Measurements from ENCODE around the gene PRDX5. TPM values are rescaled to one million over a fixed set of nuclear protein-coding genes. Genes with fewer than 3 reads are reported as not detected.

PRDX5 gene
- total and polyA plus RNA-seq, 10 of the 15 experiments (the other 5 are each of a cell fraction or from before 2014, with no cell fraction given): 95.7 to 406 (median 240) TPM

DNA sequence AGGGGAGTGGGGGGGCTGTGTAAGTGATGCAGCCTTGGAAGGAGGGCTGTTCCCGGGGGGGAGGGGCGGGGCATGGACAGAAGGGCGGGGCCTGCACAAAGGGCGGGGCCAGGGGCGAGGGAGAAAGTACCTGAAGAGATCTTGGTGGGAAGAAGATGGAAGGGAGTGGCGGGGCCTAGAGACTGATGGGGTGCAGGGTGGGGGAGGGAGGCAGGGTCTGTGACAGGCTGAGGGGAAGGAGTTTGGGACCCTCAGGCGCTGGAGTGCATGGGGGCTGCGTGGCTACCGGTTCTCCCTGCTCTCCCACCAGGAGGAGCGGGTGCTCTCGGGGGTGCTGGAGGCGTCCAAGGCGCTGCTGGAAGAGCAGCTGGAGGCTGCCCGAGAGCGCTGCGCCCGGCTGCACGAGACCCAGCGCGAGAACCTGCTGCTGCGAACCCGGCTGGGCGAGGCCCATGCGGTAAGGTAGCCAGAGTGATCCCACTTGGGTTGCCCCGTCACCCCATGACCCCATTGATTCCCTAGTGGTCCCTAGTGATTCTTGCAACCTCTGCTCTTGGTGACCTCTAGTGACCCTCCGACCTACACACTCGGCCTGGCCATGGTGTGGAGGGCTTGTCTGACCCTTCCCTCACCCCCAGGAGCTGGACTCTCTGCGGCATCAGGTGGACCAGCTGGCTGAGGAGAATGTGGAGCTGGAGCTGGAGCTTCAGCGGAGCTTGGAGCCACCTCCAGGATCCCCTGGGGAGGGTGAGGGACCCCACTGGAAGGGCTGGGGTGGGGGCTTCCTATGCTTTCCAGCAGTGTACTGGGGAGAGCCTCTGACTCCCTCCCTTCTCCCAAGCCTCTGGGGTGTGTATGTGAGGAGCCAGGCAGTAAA, 25.2 kb downstream of the PRDX5 start:
- SMC1A ChIA-PET (ENCODE audit: uncharacterized antibody, unreplicated experiment): interaction anchor here (0.6 to 3.9 kb wide), 6 partner anchors 10 to 38 kb away, joined by 3 to 28 read pairs (median 3); partner anchors contain the start of genes PRDX5 and TRMT112
- no TSS peak for BruUV-seq (replicated peaks)
- Histone ChIP-seq H3K4me3 (no peak overlapping the region), H4K20me1 (ENCODE audit: control insufficient read depth, insufficient read depth) (no peaks in the 10 kb centered on the region; the same call in 1 of the 2 replicates), H3K4me1 (ENCODE audit: control insufficient read depth, insufficient read depth, low read length) (peaks cover 24% of the 10 kb centered on the region), H3K27me3 (replicated peaks in 1 of 2; ENCODE audit: control insufficient read depth in 2 of 2, insufficient read depth in 2 of 2, low read length in 1 of 2) (no peaks in the 10 kb centered on the region), H3K9ac (ENCODE audit: control insufficient read depth, insufficient read depth, low read length) (no peak overlapping the region), H3K36me3 (ENCODE audit: control insufficient read depth in 2 of 2, insufficient read depth in 2 of 2, low read length in 1 of 2) (peaks cover 8 to 13% of the 10 kb centered on the region in 2 experiments; a peak in 3 of 4 replicates), H3K27ac (ENCODE audit: control insufficient read depth, insufficient read depth) (no peak overlapping the region), H3K79me2 (ENCODE audit: control insufficient read depth, insufficient read depth, low read length) (peaks cover 24% of the 10 kb centered on the region), H3K9me3 (replicated peaks; ENCODE audit: control insufficient read depth, insufficient read depth, low read length) (no peaks in the 10 kb centered on the region), H3K4me2 (ENCODE audit: control insufficient read depth, insufficient read depth) (no peak overlapping the region), H2AFZ (ENCODE audit: control insufficient read depth, low read depth, low read length) (no peak overlapping the region)
- intact Hi-C loops (cut with micrococcal nuclease; ENCODE audit: unreplicated experiment) (no loop called here), in situ Hi-C loops (cut with MboI) (no loop called here)
- DNase-seq (ENCODE audit: low read depth, low spot score) (no peak), ATAC-seq (peak; percentile 5), FAIRE-seq (no peak)
- CTCF ChIA-PET: interaction anchor here (0.6 to 14.7 kb wide), 8 partner anchors 12 to 107 kb away, joined by 3 to 228 read pairs (median 4); partner anchors contain the start of genes ESRRA, PRDX5 and TRMT112
- RAD21 ChIA-PET (ENCODE audit: unreplicated experiment): interaction anchor here (0.9 to 3.9 kb wide), 5 partner anchors 11 to 71 kb away, joined by 3 to 53 read pairs (median 6); partner anchors contain the start of genes PRDX5 and TRMT112
- 96% methylated on average over 17 of the region's 29 CpGs for WGBS (ENCODE audit: insufficient coverage, insufficient replicate concordance, low lambda C conversion rate, missing lambda C conversion rate)
- POLR2A ChIA-PET: interaction anchor here (0.6 to 2.3 kb wide), 7 partner anchors 12 to 436 kb away, joined by 3 to 17 read pairs (median 3); partner anchors contain the start of genes PRDX5, SF1 and TRMT112
- TF ChIP-seq HDGF (IDR thresholded peaks at IDR 0.05) (0 out of 2 replicates have a peak, but pooled peaks have one; percentile 11), RAD51 (IDR thresholded peaks at IDR 0.05) (no peak), NFYB (IDR thresholded peaks at IDR 0.05; ENCODE audit: insufficient read depth, low read depth, low read length) (no peak), SMARCA5 (IDR thresholded peaks at IDR 0.05) (no peak), SIN3A (IDR thresholded peaks at IDR 0.05; ENCODE audit: low read depth, low read length) (no peak), DPF2 (IDR thresholded peaks at IDR 0.05) (no peak)
- TF ChIP-seq, protein P1, sequence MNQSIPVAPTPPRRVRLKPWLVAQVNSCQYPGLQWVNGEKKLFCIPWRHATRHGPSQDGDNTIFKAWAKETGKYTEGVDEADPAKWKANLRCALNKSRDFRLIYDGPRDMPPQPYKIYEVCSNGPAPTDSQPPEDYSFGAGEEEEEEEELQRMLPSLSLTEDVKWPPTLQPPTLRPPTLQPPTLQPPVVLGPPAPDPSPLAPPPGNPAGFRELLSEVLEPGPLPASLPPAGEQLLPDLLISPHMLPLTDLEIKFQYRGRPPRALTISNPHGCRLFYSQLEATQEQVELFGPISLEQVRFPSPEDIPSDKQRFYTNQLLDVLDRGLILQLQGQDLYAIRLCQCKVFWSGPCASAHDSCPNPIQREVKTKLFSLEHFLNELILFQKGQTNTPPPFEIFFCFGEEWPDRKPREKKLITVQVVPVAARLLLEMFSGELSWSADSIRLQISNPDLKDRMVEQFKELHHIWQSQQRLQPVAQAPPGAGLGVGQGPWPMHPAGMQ (IDR thresholded peaks at IDR 0.05; ENCODE audit: borderline replicate concordance): no peak
- TF ChIP-seq, protein P2, sequence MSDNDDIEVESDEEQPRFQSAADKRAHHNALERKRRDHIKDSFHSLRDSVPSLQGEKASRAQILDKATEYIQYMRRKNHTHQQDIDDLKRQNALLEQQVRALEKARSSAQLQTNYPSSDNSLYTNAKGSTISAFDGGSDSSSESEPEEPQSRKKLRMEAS (IDR thresholded peaks at IDR 0.05; ENCODE audit: low read depth, low read length): no peak

Measured in GM12878 (cell line).